HEK293 (cell line): ENCODE results near the gene SEC24A.

ENCODE experiments used
- AEBP2 ChIP-seq: fragments of 450-650 bp; formaldehyde crosslinking; IDR thresholded peaks from 2 replicates; pipeline ENCODE4 v1.5.1; 2016; ENCODE audit warnings: missing biosample characterization, missing genetic modification characterization, borderline replicate concordance
- GLI2 ChIP-seq: fragments of 450-650 bp; formaldehyde crosslinking; IDR thresholded peaks from 2 replicates; pipeline ENCODE4; 2017; ENCODE audit warnings: missing biosample characterization, missing genetic modification characterization, low read depth, borderline replicate concordance
- IKZF3 ChIP-seq: fragments of 450-650 bp; IDR thresholded peaks from 2 replicates; pipeline ENCODE4 v1.5.0; 2018; ENCODE audit warnings: missing biosample characterization, mild to moderate bottlenecking, missing genetic modification characterization, moderate library complexity
- MZF1 ChIP-seq: fragments of 450-650 bp; formaldehyde crosslinking; IDR thresholded peaks from 2 replicates; pipeline ENCODE4 v1.5.1; 2017; ENCODE audit warnings: missing biosample characterization, missing genetic modification characterization, borderline replicate concordance
- PRDM1 ChIP-seq: fragments of 450-650 bp; formaldehyde crosslinking; IDR thresholded peaks from 2 replicates; pipeline ENCODE4; 2016; ENCODE audit warnings: missing biosample characterization, missing genetic modification characterization
- SP7 ChIP-seq: fragments of 450-650 bp; formaldehyde crosslinking; IDR thresholded peaks from 2 replicates; pipeline ENCODE4 v1.5.1; 2016; ENCODE audit warnings: missing biosample characterization, missing genetic modification characterization
- TCF7L2 ChIP-seq: IDR thresholded peaks from 2 replicates; pipeline ENCODE4 v1.6.1; 2011; ENCODE audit warnings: low read depth, mild to moderate bottlenecking, inconsistent platforms, low read length, moderate library complexity, borderline replicate concordance
- ZBTB1 ChIP-seq: fragments of 450-650 bp; formaldehyde crosslinking; IDR thresholded peaks from 2 replicates; pipeline ENCODE4 v1.5.1; 2016; ENCODE audit warnings: missing biosample characterization, missing genetic modification characterization
- ZBTB17 ChIP-seq: fragments of 450-650 bp; formaldehyde crosslinking; IDR thresholded peaks from 2 replicates; pipeline ENCODE4 v1.5.1; 2016; ENCODE audit warnings: missing biosample characterization, missing genetic modification characterization
- ZNF132 ChIP-seq: fragments of 450-650 bp; formaldehyde crosslinking; IDR thresholded peaks from 2 replicates; pipeline ENCODE4 v1.5.1; 2017; ENCODE audit warnings: missing biosample characterization, missing genetic modification characterization, borderline replicate concordance
- ZNF146 ChIP-seq: fragments of 450-650 bp; formaldehyde crosslinking; IDR thresholded peaks from 2 replicates; pipeline ENCODE4 v1.5.1; 2016; ENCODE audit warnings: missing biosample characterization, missing genetic modification characterization
- ZNF19 ChIP-seq: fragments of 450-650 bp; formaldehyde crosslinking; IDR thresholded peaks from 2 replicates; pipeline ENCODE4; 2016; ENCODE audit warnings: missing biosample characterization, missing genetic modification characterization, low read depth
- ZNF2 ChIP-seq: fragments of 450-650 bp; formaldehyde crosslinking; IDR thresholded peaks from 2 replicates; pipeline ENCODE4 v1.5.1; 2016; ENCODE audit warnings: missing biosample characterization, missing genetic modification characterization
- ZNF335 ChIP-seq: fragments of 450-650 bp; formaldehyde crosslinking; conservative IDR thresholded peaks from 2 replicates; pipeline ENCODE4 v1.5.1; 2016; ENCODE audit warnings: missing biosample characterization, missing genetic modification characterization
- ZNF391 ChIP-seq: fragments of 450-650 bp; formaldehyde crosslinking; IDR thresholded peaks from 2 replicates; pipeline ENCODE4 v1.5.1; 2016; ENCODE audit warnings: low read depth, missing biosample characterization, missing genetic modification characterization, borderline replicate concordance
- ZNF426 ChIP-seq: fragments of 450-650 bp; formaldehyde crosslinking; IDR thresholded peaks from 2 replicates; pipeline ENCODE4 v1.5.1; 2017; ENCODE audit warnings: missing biosample characterization, missing genetic modification characterization, mild to moderate bottlenecking, inconsistent platforms, moderate library complexity
- ZNF529 ChIP-seq: fragments of 450-650 bp; formaldehyde crosslinking; IDR thresholded peaks from 2 replicates; pipeline ENCODE4 v1.5.1; 2017; ENCODE audit warnings: missing genetic modification characterization, missing biosample characterization; ENCODE audit not compliant: insufficient replicate concordance
- ZNF585B ChIP-seq: fragments of 450-650 bp; formaldehyde crosslinking; IDR thresholded peaks from 2 replicates; pipeline ENCODE4 v1.5.1; 2016; ENCODE audit warnings: missing biosample characterization, missing genetic modification characterization
- ZNF610 ChIP-seq: fragments of 450-650 bp; formaldehyde crosslinking; IDR thresholded peaks from 2 replicates; pipeline ENCODE4 v1.5.1; 2016; ENCODE audit warnings: missing biosample characterization, missing genetic modification characterization, borderline replicate concordance
- ZNF629 ChIP-seq: fragments of 450-650 bp; formaldehyde crosslinking; IDR thresholded peaks from 2 replicates; pipeline ENCODE4 v1.5.1; 2017; ENCODE audit warnings: missing biosample characterization, missing genetic modification characterization
- ZNF768 ChIP-seq: fragments of 450-650 bp; formaldehyde crosslinking; IDR thresholded peaks from 2 replicates; pipeline ENCODE4 v1.5.1; 2018; ENCODE audit warnings: missing biosample characterization, mild to moderate bottlenecking, missing genetic modification characterization
- TF ChIP-seq, protein P1 (sequence below): fragments of 450-650 bp; formaldehyde crosslinking; IDR thresholded peaks from 2 replicates; pipeline ENCODE4 v1.5.1; 2016; ENCODE audit warnings: missing biosample characterization, missing genetic modification characterization
- TF ChIP-seq, protein P2 (sequence below): fragments of 450-650 bp; formaldehyde crosslinking; IDR thresholded peaks from 2 replicates; pipeline ENCODE4 v1.5.1; 2017; ENCODE audit warnings: missing biosample characterization, missing genetic modification characterization
- TF ChIP-seq, protein P3 (sequence below): fragments of 450-650 bp; formaldehyde crosslinking; IDR thresholded peaks from 2 replicates; pipeline ENCODE4 v1.5.1; 2017; ENCODE audit warnings: missing biosample characterization, missing genetic modification characterization
- TF ChIP-seq, protein P4 (sequence below): fragments of 450-650 bp; formaldehyde crosslinking; IDR thresholded peaks from 2 replicates; pipeline ENCODE4 v1.5.1; 2016; ENCODE audit warnings: missing biosample characterization, missing genetic modification characterization, borderline replicate concordance

The SEC24A gene

DNA sequence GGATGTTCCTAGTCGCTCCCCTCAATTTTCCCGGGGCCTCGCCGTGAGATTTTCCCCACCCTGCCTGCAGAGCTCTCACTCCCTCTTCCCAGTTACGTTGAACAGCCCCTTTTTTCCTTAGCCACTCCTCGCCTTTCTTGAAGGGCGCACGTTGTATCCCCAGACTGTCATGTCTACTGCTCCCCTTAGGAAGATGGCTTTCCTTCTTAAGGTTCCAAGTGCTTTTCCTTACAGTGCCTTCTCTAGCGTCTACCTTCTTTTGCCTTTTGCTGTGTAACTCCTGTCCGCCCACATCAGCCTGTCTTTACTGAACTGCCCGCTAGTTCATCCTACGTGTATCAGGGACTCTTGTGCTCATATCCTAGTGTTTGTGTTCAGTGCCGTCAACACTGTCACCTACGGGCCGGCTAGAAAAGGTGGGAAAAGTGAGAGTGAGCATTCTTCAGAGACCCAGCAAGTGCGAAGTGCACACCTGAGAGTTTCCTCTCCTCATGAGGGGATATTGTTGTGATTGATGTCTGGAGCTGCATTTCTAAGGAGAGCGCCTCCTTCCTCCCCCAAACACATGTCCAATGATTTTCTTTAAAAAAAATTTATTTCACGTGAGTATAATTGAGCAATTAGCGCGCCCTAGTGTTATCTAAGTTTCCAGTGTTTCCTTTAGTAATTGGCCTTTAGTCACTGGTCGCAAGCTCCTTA lies 90.5 kb downstream of the SEC24A start (continued):
- TF ChIP-seq PRDM1 (tag by site-specific recombination) (peak; percentile 95), ZNF19 (tag by site-specific recombination) (no peak), ZBTB17 (tag by site-specific recombination) (no peak), ZBTB1 (tag by site-specific recombination) (no peak), ZNF335 (no peak; the same call in none of the 2 replicates), ZNF529 (tag by site-specific recombination) (no peak), ZNF391 (tag by site-specific recombination) (no peak), ZNF132 (tag by site-specific recombination) (no peak), TCF7L2 (no peak), ZNF146 (tag by site-specific recombination) (no peak), IKZF3 (tag by site-specific recombination) (no peak; the same call in 1 of the 2 replicates), ZNF585B (no peak), ZNF426 (no peak), ZNF610 (tag by site-specific recombination) (no peak), SP7 (tag by site-specific recombination) (no peak), GLI2 (tag by site-specific recombination) (no peak), ZNF768 (tag by site-specific recombination) (no peak), ZNF629 (tag by site-specific recombination) (peak; percentile 30; the same call in 1 of the 2 replicates), AEBP2 (tag by site-specific recombination) (no peak), ZNF2 (tag by site-specific recombination) (no peak), MZF1 (no peak)
- TF ChIP-seq, protein P1, sequence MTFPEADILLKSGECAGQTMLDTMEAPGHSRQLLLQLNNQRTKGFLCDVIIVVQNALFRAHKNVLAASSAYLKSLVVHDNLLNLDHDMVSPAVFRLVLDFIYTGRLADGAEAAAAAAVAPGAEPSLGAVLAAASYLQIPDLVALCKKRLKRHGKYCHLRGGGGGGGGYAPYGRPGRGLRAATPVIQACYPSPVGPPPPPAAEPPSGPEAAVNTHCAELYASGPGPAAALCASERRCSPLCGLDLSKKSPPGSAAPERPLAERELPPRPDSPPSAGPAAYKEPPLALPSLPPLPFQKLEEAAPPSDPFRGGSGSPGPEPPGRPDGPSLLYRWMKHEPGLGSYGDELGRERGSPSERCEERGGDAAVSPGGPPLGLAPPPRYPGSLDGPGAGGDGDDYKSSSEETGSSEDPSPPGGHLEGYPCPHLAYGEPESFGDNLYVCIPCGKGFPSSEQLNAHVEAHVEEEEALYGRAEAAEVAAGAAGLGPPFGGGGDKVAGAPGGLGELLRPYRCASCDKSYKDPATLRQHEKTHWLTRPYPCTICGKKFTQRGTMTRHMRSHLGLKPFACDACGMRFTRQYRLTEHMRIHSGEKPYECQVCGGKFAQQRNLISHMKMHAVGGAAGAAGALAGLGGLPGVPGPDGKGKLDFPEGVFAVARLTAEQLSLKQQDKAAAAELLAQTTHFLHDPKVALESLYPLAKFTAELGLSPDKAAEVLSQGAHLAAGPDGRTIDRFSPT (tag by site-specific recombination): no peak
- TF ChIP-seq, protein P2, sequence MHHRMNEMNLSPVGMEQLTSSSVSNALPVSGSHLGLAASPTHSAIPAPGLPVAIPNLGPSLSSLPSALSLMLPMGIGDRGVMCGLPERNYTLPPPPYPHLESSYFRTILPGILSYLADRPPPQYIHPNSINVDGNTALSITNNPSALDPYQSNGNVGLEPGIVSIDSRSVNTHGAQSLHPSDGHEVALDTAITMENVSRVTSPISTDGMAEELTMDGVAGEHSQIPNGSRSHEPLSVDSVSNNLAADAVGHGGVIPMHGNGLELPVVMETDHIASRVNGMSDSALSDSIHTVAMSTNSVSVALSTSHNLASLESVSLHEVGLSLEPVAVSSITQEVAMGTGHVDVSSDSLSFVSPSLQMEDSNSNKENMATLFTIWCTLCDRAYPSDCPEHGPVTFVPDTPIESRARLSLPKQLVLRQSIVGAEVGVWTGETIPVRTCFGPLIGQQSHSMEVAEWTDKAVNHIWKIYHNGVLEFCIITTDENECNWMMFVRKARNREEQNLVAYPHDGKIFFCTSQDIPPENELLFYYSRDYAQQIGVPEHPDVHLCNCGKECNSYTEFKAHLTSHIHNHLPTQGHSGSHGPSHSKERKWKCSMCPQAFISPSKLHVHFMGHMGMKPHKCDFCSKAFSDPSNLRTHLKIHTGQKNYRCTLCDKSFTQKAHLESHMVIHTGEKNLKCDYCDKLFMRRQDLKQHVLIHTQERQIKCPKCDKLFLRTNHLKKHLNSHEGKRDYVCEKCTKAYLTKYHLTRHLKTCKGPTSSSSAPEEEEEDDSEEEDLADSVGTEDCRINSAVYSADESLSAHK (tag by site-specific recombination): 0 out of 2 replicates have a peak, but pooled peaks have one; percentile 22
- TF ChIP-seq, protein P3, sequence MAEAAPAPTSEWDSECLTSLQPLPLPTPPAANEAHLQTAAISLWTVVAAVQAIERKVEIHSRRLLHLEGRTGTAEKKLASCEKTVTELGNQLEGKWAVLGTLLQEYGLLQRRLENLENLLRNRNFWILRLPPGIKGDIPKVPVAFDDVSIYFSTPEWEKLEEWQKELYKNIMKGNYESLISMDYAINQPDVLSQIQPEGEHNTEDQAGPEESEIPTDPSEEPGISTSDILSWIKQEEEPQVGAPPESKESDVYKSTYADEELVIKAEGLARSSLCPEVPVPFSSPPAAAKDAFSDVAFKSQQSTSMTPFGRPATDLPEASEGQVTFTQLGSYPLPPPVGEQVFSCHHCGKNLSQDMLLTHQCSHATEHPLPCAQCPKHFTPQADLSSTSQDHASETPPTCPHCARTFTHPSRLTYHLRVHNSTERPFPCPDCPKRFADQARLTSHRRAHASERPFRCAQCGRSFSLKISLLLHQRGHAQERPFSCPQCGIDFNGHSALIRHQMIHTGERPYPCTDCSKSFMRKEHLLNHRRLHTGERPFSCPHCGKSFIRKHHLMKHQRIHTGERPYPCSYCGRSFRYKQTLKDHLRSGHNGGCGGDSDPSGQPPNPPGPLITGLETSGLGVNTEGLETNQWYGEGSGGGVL (tag by site-specific recombination): no peak
- TF ChIP-seq, protein P4, sequence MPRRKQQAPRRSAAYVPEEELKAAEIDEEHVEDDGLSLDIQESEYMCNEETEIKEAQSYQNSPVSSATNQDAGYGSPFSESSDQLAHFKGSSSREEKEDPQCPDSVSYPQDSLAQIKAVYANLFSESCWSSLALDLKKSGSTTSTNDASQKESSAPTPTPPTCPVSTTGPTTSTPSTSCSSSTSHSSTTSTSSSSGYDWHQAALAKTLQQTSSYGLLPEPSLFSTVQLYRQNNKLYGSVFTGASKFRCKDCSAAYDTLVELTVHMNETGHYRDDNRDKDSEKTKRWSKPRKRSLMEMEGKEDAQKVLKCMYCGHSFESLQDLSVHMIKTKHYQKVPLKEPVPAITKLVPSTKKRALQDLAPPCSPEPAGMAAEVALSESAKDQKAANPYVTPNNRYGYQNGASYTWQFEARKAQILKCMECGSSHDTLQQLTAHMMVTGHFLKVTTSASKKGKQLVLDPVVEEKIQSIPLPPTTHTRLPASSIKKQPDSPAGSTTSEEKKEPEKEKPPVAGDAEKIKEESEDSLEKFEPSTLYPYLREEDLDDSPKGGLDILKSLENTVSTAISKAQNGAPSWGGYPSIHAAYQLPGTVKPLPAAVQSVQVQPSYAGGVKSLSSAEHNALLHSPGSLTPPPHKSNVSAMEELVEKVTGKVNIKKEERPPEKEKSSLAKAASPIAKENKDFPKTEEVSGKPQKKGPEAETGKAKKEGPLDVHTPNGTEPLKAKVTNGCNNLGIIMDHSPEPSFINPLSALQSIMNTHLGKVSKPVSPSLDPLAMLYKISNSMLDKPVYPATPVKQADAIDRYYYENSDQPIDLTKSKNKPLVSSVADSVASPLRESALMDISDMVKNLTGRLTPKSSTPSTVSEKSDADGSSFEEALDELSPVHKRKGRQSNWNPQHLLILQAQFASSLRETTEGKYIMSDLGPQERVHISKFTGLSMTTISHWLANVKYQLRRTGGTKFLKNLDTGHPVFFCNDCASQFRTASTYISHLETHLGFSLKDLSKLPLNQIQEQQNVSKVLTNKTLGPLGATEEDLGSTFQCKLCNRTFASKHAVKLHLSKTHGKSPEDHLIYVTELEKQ (tag by site-specific recombination): no peak
